Measurements from ENCODE around the gene LRTM2.

GRCh38 chr12:1808798-1809480, 11.4 kb upstream of the LRTM2 start:
- TF ChIP-seq CTCF (conservative IDR thresholded peaks at IDR 0.05; ENCODE audit: low read length) (no peak), EZH2phosphoT487 (IDR thresholded peaks at IDR 0.05; ENCODE audit: borderline replicate concordance) (no peak)
